HG03060 (cell line): ENCODE measurements around the gene CNTNAP1.
"Not testable (repeated sequence)": the region's sequence is repeated elsewhere in the genome, so short reads cannot be mapped to it uniquely, and the experiment has no call there.

Experiments
- ATAC-seq: cut with Tn5 transposase; IDR thresholded peaks from one replicate; pipeline ENCODE4 v1.9.1; 2021; ENCODE audit warnings: low read depth, moderate number of reproducible peaks; ENCODE audit not compliant: unreplicated experiment

The CNTNAP1 gene

DNA sequence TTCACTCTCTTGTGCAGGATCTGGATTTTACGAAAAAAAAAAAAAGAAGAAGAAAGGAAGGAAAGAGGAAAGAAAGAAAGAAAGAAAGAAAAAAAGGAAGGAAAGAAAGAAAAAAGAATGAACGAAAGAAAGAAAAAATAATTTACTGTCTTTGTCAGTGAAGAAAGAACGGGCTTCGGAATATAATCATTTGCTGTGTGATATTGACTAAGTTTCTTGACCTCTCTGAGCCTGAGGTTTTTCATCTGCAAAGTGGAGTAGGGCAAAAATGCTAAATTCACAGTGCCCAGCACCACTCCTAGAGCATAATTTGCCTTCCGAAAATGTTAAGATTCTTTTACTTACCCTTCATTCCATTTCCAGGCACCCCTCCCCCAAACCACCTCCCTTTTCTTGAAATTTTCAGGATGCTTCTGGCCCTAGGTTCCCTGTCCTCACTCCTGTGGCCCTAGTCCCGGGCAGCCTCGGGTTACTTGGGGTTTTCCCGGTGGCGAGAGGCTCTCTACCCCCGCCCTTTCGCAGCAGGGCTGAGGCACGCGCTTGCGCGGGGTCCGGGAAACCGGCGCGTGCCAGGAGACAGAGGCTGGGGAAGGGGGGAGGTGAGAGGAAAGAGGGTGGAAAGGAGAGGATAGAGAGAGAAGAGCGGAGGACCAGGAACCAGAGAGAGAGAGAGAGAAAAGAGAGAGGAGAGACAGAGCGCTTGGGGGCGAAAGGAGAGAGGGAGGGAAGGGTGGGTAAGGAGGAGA, at the start of gene CNTNAP1:
Gene CNTNAP1 (plus strand): TSS at position 556 of the 746 bp plus-strand sequence. CDS start 299 bp downstream, outside the sequence.
- ATAC-seq = no peak

DNA sequence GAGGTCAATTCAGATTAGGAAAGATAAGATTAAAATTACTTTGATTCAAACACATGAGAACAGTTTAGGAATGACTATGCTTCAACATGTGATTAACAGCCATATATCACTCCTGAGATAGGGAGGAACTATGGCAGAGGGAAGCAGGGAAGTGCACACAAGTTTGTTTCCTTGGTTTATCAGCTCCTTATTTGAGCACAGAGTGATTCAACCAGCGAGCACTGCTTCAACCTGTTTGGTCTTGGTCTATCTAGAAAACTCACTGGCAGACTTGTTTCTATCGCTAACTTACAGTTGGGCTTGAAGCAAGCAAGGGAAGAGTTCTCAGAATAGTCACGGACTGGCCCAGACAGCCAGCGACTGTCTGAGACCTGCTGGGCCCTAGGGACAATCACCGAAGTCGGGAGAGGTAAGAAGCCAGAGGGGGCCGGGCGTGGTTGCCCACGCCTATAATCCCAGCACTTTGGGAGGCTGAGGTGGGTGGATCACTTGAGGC, 49.3 kb upstream of the CNTNAP1 start:
- no peak for ATAC-seq

DNA sequence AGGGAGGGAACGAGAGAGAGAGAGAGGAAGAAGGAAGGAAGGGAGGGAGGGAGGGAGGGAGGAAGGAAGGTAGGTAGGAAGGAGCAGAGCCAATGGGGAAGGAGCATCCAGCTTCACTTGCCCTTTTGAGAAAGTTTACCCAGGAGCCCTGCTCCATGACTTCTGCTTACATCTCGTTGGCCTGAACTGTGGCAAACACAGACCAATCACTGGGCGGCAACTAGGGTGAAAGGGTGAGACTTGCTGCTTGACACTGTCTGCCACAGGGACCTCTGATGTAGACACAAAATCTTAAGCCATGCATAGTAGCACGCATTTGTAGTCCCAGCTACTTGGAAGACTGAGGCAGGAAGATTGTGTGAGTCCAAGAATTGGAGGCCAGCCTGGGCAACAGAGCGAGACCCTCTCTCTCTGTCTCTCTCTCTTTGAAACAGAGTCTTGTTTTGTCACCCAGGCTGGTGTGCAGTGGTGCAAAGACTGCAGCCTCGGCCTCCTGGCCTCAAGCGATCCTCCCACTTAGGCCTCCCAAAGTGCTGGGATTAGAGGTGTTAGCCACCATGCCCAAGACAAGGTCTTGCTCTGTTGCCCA, 42.7 kb upstream of the CNTNAP1 start:
- ATAC-seq = no peak

DNA sequence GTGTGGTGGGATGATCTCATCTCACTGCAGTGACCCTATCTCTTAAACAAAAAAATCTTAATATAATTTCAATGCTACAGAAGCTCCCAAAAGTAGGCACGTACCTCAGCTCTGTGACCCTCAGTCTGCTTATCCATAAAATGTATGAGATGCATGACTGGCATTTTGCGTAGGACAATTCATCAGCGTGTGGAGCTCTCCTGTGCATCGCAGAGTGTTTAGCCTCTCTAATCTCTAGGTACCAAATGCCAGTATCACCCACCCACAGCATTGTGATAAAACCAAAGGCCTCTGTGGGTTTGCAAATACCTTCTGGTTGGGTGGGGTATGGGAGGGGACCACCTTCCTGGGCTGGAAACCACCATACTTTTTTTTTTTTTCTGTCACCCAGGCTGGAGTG, 42.2 kb upstream of the CNTNAP1 start:
- ATAC-seq = no peak

DNA sequence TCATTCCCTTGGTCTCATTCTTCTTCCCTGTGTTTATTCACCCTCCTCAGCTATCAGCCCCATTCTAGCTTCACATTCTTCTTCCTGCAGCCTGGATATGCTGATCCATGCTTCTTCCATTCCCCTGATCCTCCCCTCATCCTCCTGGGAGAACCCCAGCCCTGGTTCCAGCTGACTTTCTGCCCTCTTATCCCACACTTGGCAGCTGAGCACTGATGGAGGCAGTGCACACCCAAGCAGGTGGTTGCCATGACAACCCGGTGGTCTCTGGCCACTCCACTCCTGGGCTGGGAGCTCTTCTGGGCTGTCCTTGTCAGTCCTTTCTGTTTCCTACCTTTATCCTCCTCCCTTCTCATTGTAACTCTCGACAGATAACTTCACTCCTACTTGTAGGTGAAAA, 40.0 kb upstream of the CNTNAP1 start:
- ATAC-seq = no peak

DNA sequence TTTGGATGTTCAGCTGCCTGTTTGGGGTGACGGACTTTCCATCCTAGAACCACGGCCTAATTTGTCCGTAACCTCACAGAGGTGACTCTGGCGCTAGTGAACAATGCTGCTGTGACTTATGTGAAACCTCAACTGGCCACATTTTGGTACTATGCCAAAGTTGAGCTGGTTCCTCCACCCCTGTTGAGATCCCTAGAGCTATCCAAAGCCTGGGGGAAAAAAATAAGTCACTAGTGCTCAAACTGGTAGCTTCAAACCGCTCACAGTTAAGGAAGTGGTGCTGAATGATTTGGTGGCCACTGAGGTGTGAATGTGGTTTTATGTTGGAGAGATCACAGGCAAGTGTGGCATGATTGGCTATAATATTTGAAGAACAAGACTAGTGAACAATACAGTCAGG, 34.6 kb upstream of the CNTNAP1 start:
- ATAC-seq = no peak

DNA sequence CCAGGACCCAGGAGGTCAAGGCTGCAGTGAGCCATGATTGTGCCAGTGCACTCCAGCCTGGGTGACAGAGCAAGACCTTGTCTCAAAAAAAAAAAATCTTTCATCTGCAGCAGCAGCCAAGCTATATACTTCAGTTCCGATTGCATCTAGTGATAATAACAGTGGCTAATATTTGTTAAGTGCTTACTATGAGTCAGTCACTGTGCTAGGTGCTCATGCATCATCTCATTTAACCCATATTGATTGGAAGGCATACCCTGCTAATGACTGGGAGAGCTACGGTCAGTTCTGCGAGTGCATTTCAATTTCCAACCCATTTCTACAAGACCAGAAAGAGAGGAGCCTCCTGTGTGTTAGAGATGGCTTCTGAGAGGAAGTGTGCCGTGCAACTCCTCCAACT, 30.9 kb upstream of the CNTNAP1 start:
- ATAC-seq = no peak

DNA sequence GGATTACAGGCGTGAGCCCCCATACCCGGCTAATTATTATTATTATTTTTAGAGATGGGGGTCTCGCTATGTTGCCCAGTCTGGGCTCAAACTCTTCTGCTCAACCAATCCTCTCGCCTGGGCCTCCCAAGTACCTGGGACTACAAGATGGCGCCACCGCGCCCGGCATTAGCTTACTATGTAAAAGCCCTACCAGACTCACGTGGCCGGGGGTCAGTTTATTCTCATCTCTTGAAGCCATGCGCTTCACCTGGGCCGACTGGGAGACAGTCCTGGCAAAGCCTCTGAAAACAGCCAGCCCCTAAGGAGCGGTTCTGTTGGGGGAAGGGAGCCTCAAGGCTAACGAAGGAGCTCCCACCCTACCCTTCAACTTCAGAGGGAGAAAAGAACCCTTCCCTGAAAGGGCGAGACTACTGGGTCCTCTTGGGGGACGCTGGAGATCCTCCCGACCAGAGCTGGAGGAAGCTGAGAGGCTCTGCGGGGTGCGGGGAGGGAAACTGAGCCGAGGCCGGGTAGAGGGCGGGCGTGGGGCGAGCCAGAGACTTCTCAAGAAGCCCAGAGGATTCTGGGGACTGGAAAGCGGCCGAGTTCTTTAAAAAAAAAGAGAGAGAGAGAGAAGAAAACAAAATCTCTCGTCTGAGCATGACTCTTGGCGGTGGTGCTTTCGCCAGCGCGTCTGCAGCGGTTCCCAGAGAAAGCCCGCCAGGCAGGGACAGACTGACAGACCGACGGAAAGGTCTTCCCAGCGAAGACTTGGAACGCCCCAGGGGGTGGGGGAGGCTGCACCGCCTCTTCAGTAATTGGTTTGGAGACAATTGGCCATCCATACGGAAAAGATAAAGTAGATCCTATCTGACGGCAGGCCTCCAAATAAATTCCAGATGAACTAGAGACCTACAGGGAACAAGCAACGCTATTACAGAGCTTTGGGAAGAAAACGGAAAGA, 28.9 kb upstream of the CNTNAP1 start:
- no peak for ATAC-seq

DNA sequence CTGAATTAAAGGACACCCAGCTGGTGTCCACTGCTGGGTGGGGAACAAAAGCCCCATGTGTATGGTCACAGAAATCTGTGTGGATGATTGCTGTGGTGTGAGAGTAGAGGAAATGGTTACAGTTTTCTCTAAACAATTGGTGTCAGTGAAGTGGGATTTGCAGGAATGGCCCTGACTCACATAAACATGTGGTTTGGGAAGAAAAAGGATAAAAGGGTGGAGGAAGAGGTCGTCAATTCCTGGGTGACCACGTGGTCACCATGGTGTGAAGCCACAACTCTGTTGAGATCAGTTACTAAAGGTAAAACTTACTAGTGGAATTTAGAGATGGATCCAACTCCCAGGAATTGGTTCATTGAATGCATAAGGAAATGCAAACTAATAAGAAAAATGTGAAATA, 26.8 kb upstream of the CNTNAP1 start:
- ATAC-seq = no peak

DNA sequence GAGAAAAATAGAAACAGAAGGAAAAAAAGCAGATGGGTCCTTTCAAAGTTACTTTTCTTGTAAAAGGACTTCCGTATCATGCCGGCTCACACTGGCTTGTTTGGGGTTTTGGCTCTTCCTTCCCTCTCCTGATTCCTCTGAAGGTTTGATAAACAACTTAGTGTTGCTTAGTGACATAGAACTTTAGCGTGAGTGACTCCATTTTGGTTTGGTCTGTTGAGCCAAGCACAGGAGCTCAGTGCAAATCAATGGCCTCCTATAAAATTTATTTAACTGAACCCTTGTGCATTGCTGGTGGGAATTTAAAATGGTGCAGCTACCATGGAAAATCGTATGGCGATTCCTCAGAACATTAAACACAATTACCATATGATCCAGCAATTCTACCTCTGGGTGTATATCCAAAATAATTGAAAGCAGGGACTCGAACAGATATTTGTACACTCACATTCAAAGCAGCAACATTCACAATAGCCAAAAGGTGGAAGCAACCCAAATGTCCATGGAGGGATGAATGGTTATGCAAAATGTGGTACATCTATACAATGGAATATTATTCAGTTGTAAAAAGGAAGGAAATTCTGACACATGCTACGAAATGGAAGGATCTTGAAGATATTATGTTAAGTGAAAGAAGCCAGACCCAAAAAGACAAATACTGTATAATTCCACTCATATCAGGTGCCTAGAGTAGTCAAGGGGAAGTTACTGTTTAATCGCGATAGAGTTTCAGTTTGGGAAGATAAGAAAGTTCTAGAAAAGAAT, 24.3 kb upstream of the CNTNAP1 start:
- no peak for ATAC-seq

DNA sequence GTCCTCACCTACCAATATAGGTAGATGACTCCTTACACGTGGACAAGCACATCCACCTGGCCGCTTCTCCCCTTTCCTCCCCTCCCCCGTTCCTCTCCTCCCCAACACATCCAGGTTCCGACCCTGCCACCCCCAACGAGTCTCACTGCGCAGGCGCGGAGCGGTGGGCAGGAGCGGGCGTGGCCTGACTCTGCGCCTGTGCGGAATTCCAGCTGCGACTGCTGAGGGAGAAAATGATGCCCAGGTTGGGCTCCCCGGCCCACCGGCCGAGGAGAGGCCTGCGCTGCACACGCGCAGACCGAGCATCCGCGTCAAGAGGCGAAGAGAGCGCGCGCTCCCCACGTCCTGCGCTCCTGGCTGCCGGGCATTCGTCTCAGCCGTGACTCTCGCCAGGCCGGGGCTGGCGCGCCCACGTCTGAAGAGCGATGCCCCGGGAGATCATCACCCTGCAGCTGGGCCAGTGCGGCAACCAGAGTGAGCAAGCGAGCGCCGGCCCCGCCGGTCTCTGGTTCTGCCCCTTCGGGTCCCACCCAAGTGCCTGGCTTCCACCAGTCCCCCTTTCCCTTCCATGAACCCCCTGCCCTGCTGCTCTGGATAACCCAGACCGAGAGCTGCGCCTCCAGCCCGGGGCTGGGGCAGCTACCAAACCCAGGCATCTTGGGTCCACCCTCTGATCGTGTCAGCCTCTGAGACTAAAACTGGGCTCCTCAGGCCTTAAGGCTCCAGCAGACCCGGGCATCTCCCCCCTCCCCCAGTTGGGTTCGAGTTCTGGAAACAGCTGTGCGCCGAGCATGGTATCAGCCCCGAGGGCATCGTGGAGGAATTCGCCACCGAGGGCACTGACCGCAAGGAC, 23.0 kb upstream of the CNTNAP1 start, which contains the start of gene TUBG2:
Gene TUBG2 (plus strand): TSS at position 206 of the 853 bp plus-strand sequence. CDS start 220 bp downstream, at position 426.
- no peak for ATAC-seq

DNA sequence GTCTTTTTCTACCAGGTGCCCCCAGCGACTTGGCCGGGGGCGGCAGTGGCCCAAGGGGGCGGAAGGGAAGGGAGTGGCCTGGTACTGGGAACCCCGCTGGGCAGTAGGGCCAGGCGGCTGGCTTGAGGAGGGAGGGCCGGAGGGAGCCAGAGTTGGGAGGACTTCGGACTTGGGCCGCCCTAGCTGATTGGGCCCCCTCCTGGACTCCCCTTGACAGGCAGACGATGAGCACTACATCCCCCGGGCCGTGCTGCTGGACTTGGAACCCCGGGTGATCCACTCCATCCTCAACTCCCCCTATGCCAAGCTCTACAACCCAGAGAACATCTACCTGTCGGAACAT, 22.4 kb upstream of the CNTNAP1 start:
- not testable (repeated sequence) for ATAC-seq

DNA sequence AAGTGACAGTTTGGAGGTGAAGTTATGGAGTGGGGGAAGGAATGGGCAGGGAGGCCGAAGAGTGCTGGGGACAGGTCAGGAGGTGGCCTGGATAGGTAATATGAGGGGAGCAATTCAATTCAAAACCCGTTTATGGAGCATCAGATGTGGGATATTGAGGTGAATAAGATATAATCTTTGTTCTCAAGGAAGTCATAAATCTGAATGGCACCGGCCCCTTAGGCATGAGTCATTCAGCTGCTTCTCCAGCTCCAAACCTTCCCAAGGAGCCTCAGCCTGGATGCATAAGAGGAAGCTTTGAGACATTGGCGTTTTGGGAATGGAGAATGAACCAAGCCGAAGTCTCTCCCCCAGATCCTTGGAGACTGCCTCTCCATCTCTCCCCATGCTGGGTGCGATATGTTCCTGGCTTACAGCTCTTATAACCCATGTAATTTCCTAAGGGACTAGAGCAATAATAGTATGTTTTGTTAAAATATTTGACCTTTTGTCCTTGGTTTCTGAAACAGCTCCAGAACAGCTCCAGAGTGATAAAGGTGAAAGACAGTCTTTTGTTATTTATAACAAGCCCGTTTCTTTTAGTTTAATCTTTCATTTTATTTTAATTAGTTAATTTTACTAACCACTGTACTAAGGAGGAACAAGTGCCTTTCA, 21.5 kb upstream of the CNTNAP1 start:
- no peak for ATAC-seq

DNA sequence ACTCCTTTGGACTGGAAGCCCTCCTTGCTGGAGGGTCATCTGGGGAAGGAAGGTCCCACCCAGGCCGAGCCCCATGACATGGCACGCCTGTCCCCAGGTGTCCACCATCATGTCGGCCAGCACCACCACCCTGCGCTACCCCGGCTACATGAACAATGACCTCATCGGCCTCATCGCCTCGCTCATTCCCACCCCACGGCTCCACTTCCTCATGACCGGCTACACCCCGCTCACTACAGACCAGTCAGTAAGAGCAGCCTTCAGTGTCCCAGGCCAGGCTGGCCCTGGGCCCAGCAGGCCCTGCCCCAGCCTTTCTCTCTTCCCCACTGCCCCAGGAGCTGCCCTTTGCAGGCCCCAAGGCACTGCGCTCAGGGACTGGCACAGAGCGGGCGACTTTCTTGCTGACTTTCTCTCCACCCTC, 16.7 kb upstream of the CNTNAP1 start:
- ATAC-seq = no peak

DNA sequence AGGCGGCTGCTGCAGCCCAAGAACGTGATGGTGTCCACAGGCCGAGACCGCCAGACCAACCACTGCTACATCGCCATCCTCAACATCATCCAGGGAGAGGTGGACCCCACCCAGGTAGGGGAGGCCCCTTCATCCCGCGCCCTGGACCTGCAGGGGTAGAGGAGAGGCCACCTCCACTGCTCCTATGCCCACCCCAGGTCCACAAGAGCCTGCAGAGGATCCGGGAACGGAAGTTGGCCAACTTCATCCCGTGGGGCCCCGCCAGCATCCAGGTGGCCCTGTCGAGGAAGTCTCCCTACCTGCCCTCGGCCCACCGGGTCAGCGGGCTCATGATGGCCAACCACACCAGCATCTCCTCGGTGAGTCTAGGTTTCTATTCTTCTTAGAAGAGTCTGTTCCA, 16.2 kb upstream of the CNTNAP1 start:
- not testable (repeated sequence) for ATAC-seq

DNA sequence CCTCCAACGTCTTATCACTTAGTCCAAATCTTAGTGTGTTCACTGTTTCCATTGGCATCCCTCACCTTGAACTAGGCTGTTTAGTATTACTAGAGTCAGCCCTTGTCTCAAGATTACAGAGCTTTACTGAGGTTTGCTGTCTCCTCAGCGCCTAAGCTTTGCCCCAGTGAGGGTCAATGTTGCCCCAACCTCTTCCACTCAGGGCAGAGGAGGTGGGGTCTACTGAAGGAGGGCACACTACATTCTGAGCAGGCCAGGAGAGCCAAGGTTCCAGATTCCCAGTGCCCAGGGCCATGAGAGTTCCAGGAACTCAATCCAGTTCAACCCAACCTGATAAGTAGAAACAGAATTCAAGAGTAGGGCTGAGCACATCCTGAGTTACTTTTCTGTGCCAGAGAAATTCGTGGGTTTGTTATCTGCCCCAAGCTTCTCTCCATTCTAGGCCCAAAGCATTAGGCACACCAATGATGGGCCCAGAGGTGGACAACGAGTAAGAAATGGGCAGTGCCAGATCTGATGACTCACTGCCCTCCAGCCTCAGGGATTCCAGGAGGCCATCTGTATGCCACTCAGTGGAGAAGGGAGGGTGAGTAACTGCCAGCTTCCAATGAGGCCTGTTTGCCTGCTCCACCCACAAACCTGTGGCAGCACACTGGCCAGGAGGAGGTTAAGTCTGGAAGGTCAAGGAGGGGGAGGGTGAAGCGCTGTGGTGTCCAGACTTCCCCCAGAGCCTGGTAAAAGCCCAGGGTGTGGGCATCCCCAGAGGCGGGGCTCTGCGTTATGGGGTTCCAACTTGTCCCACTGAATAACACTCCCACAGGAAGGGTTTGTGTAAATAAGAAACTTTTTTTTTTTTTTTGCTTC, 15.0 kb upstream of the CNTNAP1 start:
- no peak for ATAC-seq

DNA sequence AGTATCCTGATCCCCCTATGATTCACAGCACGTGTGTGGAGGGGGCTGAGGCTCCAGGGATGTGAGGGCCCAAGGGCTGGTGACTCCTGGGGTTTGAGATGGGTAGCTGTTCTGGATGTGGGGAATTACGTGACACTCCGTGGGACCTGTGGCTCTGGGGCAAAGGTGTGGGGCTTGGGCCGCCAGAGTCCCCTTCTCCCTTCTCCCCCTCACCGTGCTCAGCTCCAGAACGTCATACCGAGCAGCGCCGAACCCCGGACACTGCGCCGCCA, 12.7 kb upstream of the CNTNAP1 start:
- ATAC-seq = no peak
